ENCODE data around the gene RNF19B.

GRCh38 chr1:32958827-32959226, 5.8 kb downstream of the RNF19B start:
- TF ChIP-seq CTCF (IDR thresholded peaks at IDR 0.05), result no peak
- TF ChIP-seq POLR2A (IDR thresholded peaks at IDR 0.05), result no peak

Data from vagina (tissue), 2 donors.